Activated T-cell treated with anti-CD3 and anti-CD28 coated beads for 4 hours (primary cell): ENCODE measurements around the gene ST6GALNAC1.

ENCODE experiments used
- DNase-seq: peaks from one replicate; pipeline ENCODE4 v3.0.0-alpha.2; 2020

ST6GALNAC1 gene

GRCh38 chr17:76575570-76575969 lies 68.0 kb downstream of the ST6GALNAC1 start:
- no peak for DNase-seq
